Activated T-helper 9 cell treated with anti-CD3 and anti-CD28 coated beads, Interleukin-2, amount 50 U/mL, for 16 hours (primary cell): ENCODE results near the gene WDR87.

Experiments
- DNase-seq: peaks from one replicate; pipeline ENCODE4 v3.0.0-alpha.2; 2020; ENCODE audit warnings: low read depth

The WDR87 gene

DNA sequence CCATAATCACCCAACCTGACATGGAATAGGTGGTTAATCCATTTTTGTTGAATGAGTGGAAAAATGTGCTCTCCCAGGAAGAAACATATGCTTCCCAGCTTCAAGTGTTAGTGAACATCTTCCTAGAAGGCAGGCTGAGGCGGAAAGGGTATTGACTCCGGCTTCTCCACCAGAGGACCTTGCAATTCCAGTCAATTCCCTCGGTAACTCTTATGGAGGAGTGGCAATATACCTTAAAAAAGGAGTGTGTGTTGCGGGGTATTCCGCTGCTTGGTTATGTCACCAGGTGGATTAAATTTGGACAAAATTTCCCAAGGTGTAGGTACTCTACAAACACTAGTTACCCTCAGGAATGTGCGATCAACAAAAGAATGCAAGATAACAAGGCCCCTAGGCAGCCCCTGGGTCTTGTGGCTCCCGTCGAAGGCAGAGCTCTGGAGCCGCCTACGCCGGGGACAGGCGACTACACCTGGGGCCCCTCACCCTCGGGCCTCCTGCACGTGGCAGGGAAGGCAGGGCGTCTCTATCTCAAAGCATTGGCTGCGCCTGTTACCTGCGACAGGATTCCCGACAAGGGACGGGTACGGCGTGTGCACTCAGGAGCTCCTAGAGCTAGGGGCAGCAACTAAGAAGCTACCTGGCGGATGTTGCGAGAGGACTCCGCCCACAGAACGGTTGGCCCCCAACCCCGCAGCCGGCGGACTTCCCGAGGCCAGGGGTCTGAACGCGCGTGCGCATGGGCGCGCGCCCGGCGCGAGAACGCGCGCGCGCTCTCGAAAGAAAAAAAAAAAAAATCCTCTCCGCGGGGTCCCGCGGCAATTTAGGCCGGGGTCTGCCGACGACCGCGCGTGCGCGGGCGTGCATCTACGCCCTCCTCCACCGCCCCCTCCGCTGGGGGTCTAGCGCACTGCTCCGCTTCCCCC lies at the start of gene WDR87:
Gene WDR87, minus strand, starts transcription at position 649 of the 923 bp plus-strand sequence. CDS start 8,355 bp downstream, outside the sequence.
- peak; percentile 9 for DNase-seq

DNA sequence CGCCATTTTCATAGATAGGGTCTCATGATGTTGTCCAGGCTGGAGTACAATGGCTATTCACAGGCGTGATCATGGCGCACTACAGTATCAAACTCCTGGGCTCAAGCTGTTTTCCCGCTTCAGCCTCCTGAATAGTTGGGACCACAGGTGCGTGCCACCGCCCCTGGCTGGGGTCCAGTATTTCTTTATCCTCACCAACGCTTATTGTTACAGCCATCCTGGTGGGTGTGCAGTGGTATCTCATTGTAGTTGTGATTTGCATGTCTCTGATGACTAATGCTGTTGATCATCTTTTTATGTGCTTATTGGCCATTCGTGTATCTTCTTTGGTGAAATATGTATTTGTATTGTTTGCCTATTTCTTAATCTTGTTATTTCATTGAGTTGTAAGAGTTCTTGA lies 49.6 kb upstream of the WDR87 start:
- DNase-seq, result no peak

DNA sequence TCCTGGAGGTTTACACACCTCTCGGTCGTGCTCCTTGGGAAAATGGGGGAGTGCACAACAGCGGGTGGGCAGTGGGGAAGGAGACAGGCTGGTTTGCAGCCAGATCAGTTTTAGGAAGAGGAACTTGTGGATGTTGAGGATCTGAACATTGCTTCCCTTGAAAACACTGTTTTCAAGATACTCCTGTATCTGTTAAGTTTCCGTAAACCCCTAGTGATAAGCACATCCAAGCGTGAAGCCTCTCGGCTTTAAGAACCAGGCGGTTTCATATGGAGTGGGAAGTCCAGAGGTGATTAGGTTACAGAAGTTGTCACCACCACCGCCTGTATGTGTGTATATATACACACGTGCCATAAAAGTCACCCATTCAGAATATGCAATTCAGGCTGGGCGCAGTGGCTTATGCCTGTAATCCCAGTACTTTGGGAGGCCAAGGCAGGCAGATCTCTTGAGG lies 48.1 kb upstream of the WDR87 start:
- DNase-seq, result no peak

- DNase-seq, result no peak
Measured at GRCh38 chr19:37953918-37954303, 47.5 kb upstream of the WDR87 start.

DNA sequence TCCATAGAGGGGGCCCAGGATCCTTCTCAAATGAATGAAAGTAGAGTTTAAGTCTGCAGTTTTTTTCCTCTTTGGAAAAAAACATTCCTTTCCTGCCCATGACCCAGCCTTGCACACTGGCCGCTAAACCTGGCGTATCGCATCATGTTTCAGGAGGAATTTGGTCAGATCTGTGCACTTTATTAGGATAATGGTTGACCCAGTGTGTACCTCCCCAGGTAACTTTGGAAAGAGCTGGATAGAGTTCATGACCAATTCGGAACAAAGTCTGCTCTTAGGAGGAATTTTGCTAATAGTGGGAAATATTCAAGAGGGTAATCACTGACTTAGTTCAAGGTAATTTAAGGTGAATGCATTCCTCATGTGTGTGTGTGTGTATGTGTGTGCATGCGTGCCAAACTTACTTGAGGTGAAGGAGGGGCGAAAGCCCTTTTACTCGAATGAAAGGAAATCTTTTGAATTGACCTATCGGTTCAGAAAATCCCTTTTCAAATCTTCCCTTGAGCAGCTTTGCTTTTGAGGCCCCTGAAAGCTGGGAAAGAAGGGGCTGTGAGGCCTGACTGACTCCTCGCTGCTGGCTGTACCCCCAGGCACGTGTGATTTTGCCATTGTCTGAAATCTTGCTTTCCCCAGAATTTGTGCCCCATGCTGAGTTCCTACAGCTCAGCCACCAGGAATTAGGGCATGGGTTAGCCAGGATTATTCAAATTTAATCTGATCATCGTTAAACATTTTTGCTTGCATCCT lies 47.0 kb upstream of the WDR87 start:
- DNase-seq, result no peak

- no peak for DNase-seq
Measured at GRCh38 chr19:37951816-37952210, 45.4 kb upstream of the WDR87 start.

GRCh38 chr19:37950471-37951175 lies 44.2 kb upstream of the WDR87 start:
- DNase-seq, result no peak

GRCh38 chr19:37948362-37948761 lies 42.0 kb upstream of the WDR87 start:
- DNase-seq, result no peak

GRCh38 chr19:37947778-37948177 lies 41.4 kb upstream of the WDR87 start:
- no peak for DNase-seq

DNA sequence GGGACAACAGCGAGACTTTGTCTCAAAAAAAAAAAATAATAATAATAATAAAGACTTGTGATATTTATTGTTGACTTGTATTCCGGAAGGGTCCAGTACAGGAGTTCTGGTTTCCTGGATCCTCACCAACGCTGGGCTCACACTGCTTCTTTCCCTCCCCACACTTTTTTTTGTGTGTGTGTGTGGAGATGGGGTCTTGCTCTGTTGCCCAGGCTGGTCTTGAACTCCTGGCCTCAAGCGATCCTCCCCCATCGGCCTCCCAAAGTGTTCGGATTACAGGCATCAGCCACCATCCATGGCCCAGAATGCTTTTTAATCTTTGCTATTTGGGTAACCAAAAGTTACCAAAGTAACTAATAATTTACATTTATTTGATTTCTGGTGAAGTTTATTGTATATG lies 39.7 kb upstream of the WDR87 start:
- no peak for DNase-seq

- DNase-seq, result no peak
Measured at GRCh38 chr19:37943480-37943879, 37.1 kb upstream of the WDR87 start.

DNA sequence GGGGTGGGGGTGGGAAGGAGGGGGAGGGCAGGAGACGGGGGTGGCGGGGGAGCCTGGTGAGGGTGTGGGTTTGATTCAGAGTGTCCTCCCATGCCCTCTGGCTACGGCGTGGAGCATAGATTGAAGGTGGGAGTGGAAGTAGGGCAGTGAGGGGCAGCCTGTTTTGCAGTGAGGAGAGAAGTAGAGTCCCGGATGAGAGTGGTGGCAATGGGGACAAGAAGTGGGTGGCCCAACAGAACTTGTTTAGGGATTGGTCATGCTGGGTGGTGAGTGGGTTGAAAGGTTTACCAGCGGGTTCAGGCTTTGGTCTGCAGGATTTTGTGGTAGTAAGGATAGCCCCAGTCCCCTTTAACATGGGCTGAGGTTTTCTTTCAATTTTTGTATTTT lies 36.1 kb upstream of the WDR87 start:
- no peak for DNase-seq

GRCh38 chr19:37941782-37942515 lies 35.6 kb upstream of the WDR87 start:
- no peak for DNase-seq

DNA sequence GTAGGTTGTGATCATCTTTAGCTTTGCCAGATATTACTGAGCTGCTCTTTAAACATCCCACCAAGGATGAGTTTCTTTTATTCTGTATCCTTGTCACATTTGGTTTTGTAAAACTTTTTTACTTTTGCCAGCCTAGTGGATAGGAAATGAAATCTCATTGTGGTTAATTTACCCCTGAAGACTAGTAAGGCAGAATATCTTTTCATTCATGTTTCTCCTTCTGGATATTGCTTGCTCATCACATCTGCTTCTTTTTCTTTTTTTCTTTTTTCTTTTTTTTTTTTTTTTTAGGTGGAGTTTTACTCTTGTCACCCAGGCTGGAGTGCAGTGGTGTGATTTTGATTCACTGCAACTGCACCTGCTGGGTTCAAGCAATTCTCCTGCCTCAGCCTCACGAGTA lies 32.0 kb upstream of the WDR87 start:
- DNase-seq, result no peak

DNA sequence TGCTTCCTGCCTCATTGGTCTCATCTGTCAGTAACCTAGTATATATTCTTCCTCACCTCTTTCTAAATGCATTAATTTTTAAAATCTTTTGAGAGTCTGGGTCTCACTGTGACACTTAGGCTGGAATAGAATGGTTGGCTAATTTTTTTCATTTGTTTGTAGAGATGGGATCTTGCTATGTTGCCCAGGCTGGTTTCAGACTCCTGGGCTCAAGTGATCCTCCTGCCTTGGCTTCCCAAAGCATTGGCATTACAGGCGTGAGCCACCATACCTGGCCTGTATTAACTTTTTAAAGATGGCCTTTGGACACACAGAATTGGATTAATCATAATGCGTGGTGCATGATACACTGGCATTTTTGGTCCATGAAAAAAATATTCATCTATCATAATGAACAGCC lies 30.5 kb upstream of the WDR87 start:
- no peak for DNase-seq

DNA sequence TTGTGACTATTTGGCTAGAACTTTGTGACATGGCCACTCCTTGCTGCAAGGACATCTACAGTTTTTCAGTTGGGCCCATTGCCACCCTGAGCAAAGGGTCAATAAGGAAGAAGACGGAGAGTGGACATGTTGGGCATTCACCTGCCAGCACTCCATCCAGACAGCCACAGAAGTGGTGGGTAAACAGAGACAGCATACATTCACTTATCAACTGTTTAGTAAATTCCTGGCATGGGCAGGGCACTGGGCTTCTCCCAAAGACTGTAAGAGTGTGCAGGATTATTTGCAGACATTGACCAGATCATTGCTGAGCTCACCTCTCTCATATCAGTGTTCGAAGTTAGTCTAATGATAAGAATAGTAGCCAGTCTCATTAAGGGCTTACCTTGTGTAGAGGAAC lies 29.8 kb upstream of the WDR87 start:
- DNase-seq, result no peak

- no peak for DNase-seq
Measured at GRCh38 chr19:37935341-37935740, 28.9 kb upstream of the WDR87 start.

- DNase-seq, result no peak
Measured at GRCh38 chr19:37933937-37934358, 27.6 kb upstream of the WDR87 start.

GRCh38 chr19:37932985-37933936 lies 26.9 kb upstream of the WDR87 start:
- no peak for DNase-seq

GRCh38 chr19:37931881-37932655 lies 25.7 kb upstream of the WDR87 start:
- DNase-seq, result no peak
